Measurements from ENCODE around the gene PRKCB. TPM values are rescaled to one million over a fixed set of nuclear protein-coding genes. Genes with fewer than 3 reads are reported as not detected.

The PRKCB gene
- total RNA-seq, 4 donors from 2014 or later = 2.0 to 8.6 (median 4.0) TPM

DNA sequence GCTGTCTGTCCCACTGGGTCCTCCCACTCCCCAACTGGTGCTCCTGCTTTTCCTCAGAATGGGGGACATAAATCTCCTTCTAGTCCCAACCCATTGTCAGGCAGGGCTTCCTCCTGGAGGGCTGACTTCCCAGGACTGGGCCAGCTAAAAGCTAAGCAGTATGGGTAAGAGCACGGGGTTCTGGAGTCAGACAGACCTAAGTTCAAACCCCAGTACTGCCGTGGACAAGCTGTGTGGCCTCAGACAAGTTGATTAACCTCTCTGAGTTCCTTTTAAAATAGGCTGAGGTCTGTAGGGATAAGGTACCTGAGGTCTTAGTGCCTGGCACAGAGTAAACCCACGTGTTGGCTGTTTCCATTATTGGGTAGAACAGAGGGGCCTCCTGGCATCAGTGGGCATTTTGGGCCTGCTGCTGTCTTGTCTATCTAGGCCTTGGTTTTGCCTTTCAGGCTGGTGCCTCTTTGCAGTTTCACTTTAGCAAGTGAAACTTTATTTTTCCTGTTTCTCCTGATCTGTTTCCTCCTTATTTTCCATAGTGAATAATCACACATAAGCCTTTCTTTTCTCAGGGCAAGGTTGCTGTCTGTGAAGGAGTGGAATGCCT, 114.6 kb downstream of the PRKCB start:
- Histone ChIP-seq H3K36me3 (no peaks in the 10 kb centered on the region), H3K4me3 (replicated peaks in 1 of 3) (no peak overlapping the region), H3K27me3 (no peaks in the 10 kb centered on the region), H3K9me3 (no peaks in the 10 kb centered on the region), H3K27ac (no peak overlapping the region), H3K4me1 (no peaks in the 10 kb centered on the region)
- intact Hi-C loops (cut with DNase I) = no loop called here
- DNase-seq = no peak
- 71 to 74% methylated on average over 3 of the region's 3 CpGs for WGBS, 2 donors
- TF ChIP-seq, protein P1, sequence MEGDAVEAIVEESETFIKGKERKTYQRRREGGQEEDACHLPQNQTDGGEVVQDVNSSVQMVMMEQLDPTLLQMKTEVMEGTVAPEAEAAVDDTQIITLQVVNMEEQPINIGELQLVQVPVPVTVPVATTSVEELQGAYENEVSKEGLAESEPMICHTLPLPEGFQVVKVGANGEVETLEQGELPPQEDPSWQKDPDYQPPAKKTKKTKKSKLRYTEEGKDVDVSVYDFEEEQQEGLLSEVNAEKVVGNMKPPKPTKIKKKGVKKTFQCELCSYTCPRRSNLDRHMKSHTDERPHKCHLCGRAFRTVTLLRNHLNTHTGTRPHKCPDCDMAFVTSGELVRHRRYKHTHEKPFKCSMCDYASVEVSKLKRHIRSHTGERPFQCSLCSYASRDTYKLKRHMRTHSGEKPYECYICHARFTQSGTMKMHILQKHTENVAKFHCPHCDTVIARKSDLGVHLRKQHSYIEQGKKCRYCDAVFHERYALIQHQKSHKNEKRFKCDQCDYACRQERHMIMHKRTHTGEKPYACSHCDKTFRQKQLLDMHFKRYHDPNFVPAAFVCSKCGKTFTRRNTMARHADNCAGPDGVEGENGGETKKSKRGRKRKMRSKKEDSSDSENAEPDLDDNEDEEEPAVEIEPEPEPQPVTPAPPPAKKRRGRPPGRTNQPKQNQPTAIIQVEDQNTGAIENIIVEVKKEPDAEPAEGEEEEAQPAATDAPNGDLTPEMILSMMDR (IDR thresholded peaks at IDR 0.05) = no peak
- no peak for TF ChIP-seq POLR2A (IDR thresholded peaks at IDR 0.05)

GRCh38 chr16:23950898-23951297, 115.1 kb downstream of the PRKCB start:
- H3K4me1 ChIP-seq = no peaks in the 10 kb centered on the region
- intact Hi-C loops (cut with DNase I) = no loop called here
- no peak overlapping the region for H3K4me3 ChIP-seq (replicated peaks in 1 of 3)
- WGBS, 2 donors = 53 to 71% methylated on average over 7 of the region's 7 CpGs
- no peak for DNase-seq
- no peaks in the 10 kb centered on the region for H3K9me3 ChIP-seq
- no peak overlapping the region for H3K27ac ChIP-seq
- H3K27me3 ChIP-seq = no peaks in the 10 kb centered on the region
- no peaks in the 10 kb centered on the region for H3K36me3 ChIP-seq
- no peak for TF ChIP-seq POLR2A (IDR thresholded peaks at IDR 0.05)
- TF ChIP-seq, protein P1 (IDR thresholded peaks at IDR 0.05) = no peak

DNA sequence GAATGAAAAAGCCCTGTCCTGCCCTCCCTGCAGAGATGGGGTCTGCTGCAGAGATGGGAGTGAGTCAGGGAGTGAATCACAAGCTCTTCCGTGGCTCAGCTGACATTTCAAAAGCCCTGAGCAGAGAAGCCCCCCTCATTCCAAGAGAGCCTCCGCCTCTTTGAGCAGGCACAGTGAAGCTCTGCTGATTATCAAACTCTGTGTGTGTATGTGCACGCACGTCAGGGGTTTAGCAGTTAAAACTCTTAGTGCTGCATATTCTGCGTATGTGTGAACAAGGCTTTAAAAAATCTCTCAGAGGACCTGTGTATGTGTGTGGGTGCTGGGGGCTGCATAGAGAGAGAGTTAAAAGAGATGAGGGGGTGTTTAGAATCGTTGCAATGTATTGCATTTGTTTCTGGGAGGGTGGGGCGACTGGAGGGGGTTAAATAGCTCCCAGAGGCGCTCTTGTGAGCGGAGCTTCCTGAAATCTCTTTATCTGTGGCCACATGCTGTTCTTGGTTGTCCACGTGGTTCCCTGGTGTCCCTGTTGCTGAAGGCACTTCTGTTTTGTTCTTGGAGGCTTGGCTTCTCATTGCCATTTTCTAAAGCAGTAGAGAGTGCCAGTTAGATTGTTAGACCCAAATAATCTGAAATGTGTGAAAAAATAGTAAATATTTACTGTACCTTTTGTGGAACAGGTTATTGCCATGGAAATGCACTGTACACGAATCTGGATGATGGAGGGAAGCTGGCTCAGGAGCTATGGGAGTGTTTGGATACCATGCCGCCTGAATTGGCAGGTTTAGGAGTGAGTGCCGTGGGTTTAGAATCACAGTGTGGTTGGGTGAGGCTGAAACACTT, 116.6 kb downstream of the PRKCB start:
- Histone ChIP-seq H3K36me3 (no peaks in the 10 kb centered on the region), H3K9me3 (no peaks in the 10 kb centered on the region), H3K27ac (no peak overlapping the region), H3K27me3 (no peaks in the 10 kb centered on the region), H3K4me1 (no peaks in the 10 kb centered on the region), H3K4me3 (replicated peaks in 1 of 3) (no peak overlapping the region)
- intact Hi-C loops (cut with DNase I) = no loop called here
- TF ChIP-seq POLR2A (IDR thresholded peaks at IDR 0.05) = no peak
- TF ChIP-seq, protein P1 (IDR thresholded peaks at IDR 0.05) = no peak
- WGBS, 2 donors = 23 to 24% methylated on average over 13 of the region's 13 CpGs
- no peak for DNase-seq

- intact Hi-C loops (cut with DNase I) = no loop called here
- H3K4me3 ChIP-seq (replicated peaks in 1 of 3) = no peak overlapping the region
- H3K27ac ChIP-seq = no peak overlapping the region
- H3K9me3 ChIP-seq = no peaks in the 10 kb centered on the region
- no peak for DNase-seq
- 84 to 87% methylated on average over 5 of the region's 5 CpGs for WGBS, 2 donors
- no peaks in the 10 kb centered on the region for H3K27me3 ChIP-seq
- H3K4me1 ChIP-seq = no peaks in the 10 kb centered on the region
- H3K36me3 ChIP-seq = no peaks in the 10 kb centered on the region
- TF ChIP-seq, protein P1 (IDR thresholded peaks at IDR 0.05) = no peak
- TF ChIP-seq POLR2A (IDR thresholded peaks at IDR 0.05) = no peak
Observed at GRCh38 chr16:23952971-23953300, 117.2 kb downstream of the PRKCB start.

DNA sequence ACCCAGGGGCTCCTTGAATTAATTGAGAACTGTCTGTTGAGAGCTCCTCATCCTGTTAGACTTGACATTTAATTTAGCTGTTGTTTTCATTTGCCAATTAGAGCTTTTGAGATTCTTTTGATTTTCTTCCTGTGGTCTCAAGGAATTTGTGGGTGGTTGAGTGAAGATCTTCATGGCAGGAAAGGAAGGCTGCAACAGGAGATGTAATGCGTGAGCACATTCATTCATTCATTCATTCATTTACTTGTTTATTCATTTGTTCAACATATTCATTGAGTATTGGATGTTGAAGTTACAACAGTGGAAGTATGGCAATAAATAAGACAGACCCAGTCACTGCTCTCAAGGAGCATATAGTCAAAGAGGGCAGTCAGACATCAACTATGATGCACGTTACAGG, 117.7 kb downstream of the PRKCB start:
- H3K4me1 ChIP-seq = no peaks in the 10 kb centered on the region
- intact Hi-C loops (cut with DNase I) = no loop called here
- H3K36me3 ChIP-seq = no peaks in the 10 kb centered on the region
- H3K9me3 ChIP-seq = no peaks in the 10 kb centered on the region
- TF ChIP-seq POLR2A (IDR thresholded peaks at IDR 0.05) = no peak
- TF ChIP-seq, protein P1 (IDR thresholded peaks at IDR 0.05) = no peak
- H3K27ac ChIP-seq = no peak overlapping the region
- no peak overlapping the region for H3K4me3 ChIP-seq (replicated peaks in 1 of 3)
- no peak for DNase-seq
- no peaks in the 10 kb centered on the region for H3K27me3 ChIP-seq
- WGBS, 2 donors = 86 to 87% methylated on average over 2 of the region's 2 CpGs

All from thyroid gland (tissue), 4 donors.